Caco-2 (cell line): ENCODE measurements around the gene WNT16. TPM values are rescaled to one million over a fixed set of nuclear protein-coding genes. Genes with fewer than 3 reads are reported as not detected.
A peak's percentile ranks its signal among the peaks of the same experiment; 100 is the strongest.

ENCODE experiments used
- BruUV-seq: library from RNA; stranded (reverse); fragments of 400-500 nt; replicated peaks from 2 replicates; lab custom pipeline; 2021; lab: Mats Ljungman, UMichigan
- CTCF ChIA-PET: fragments of 300-600 bp; sonication (Branson Sonifier 250); formaldehyde crosslinking; loops from one replicate; lab custom pipeline; 2022; ENCODE audit warnings: antibody characterized with exemption; lab: Charles Lee
- POLR2A ChIA-PET: fragments of 300-600 bp; sonication (Branson Sonifier 250); formaldehyde crosslinking; loops from one replicate; lab custom pipeline; 2022; ENCODE audit warnings: antibody characterized with exemption; lab: Charles Lee
- DNase-seq, 2 experiments: peaks; one replicate each; pipeline versions ENCODE4 v3.0.0 to v3.0.0-alpha.2; 2020 to 2022
- H3K27me3 ChIP-seq: replicated peaks from 2 replicates; pipeline ENCODE4 v1.6.0; 2011; ENCODE audit warnings: low read length; ENCODE audit not compliant: control insufficient read depth, insufficient read depth
- H3K36me3 ChIP-seq: 2 replicates; pipeline ENCODE4 v1.5.1; 2011; ENCODE audit warnings: low read length; ENCODE audit not compliant: control insufficient read depth, insufficient read depth
- H3K4me1 ChIP-seq: fragments of 250-450 bp; sonication (Bioruptor Pico); 2 replicates; pipeline ENCODE4 v1.5.1; 2020; ENCODE audit warnings: mild to moderate bottlenecking
- H3K4me3 ChIP-seq: 2 replicates; pipeline ENCODE4 v1.5.1; 2011; ENCODE audit warnings: low read depth, mild to moderate bottlenecking, control low read depth, low read length
- H3K9me3 ChIP-seq: fragments of 250-450 bp; sonication (Bioruptor Pico); 2 replicates; pipeline ENCODE4 v1.5.1; 2020; ENCODE audit warnings: mild to moderate bottlenecking, moderate library complexity
- H3K27ac Mint-ChIP-seq: one replicate; pipeline ENCODE4 v1.8.0; 2022; ENCODE audit warnings: mixed read lengths; ENCODE audit not compliant: unreplicated experiment
- H3K27me3 Mint-ChIP-seq: one replicate; pipeline ENCODE4 v1.8.0; 2022; ENCODE audit warnings: mixed read lengths; ENCODE audit not compliant: insufficient read depth, unreplicated experiment
- H3K36me3 Mint-ChIP-seq: one replicate; pipeline ENCODE4 v1.8.0; 2022; ENCODE audit warnings: mild to moderate bottlenecking, mixed read lengths; ENCODE audit not compliant: insufficient read depth, unreplicated experiment
- H3K4me1 Mint-ChIP-seq: one replicate; pipeline ENCODE4 v1.8.0; 2022; ENCODE audit warnings: low read depth, mixed read lengths; ENCODE audit not compliant: unreplicated experiment
- H3K4me3 Mint-ChIP-seq: one replicate; pipeline ENCODE4 v1.8.0; 2022; ENCODE audit warnings: mild to moderate bottlenecking, moderate library complexity, mixed read lengths; ENCODE audit not compliant: unreplicated experiment
- H3K9me3 Mint-ChIP-seq: one replicate; pipeline ENCODE4 v1.8.0; 2022; ENCODE audit warnings: mixed read lengths; ENCODE audit not compliant: unreplicated experiment
- CTCF ChIP-seq, 2 experiments: fragments of 200-600 bp in 1 of 2; IDR thresholded peaks; 1 replicate in 1 of 2; 2 replicates in 1 of 2; pipeline versions ENCODE4 v1.5.1 to v1.8.0; 2011 to 2022; ENCODE audit warnings: antibody characterized with exemption in 1 of 2, control low read depth in 1 of 2, inconsistent platforms in 1 of 2, low read depth in 1 of 2, low read length in 1 of 2, mild to moderate bottlenecking in 1 of 2, moderate library complexity in 1 of 2; ENCODE audit not compliant: insufficient read depth in 1 of 2, severe bottlenecking in 1 of 2, unreplicated experiment in 1 of 2
- intact Hi-C: fragments of 100-400 bp; cut with micrococcal nuclease; formaldehyde crosslinking; loops from one replicate; pipeline ENCODE4 v1.10.0; 2022; ENCODE audit not compliant: unreplicated experiment
- total RNA-seq: library from RNA; stranded (reverse); gene quantifications from 2 replicates; pipeline ENCODE4 v1.2.3, GENCODE V29; 2022

The WNT16 gene
- total RNA-seq, 1 experiment from 2014 or later = not detected

DNA sequence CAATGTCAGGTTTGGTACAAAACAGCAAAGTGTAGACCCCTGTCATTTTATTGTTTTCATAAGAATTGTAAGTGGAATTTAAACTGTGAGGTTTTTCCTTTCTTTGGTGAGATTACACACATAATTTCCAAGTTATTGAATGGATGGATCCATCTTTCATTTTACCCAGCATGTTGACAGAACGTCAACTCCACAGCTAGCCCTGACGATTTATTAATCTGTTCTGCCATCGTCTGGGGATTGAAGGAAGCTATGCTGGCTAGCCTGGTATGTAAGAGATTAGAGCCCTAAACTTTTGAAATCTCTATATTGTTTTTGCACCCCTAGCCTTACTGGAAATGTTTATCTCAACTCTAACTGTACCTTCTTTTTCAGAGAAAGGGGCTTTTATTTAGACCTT, 8.6 kb downstream of the WNT16 start:
- H3K9me3 ChIP-seq = no peaks in the 10 kb centered on the region
- no peaks in the 10 kb centered on the region for H3K36me3 ChIP-seq
- DNase-seq = no peak
- Mint-ChIP-seq H3K4me3 (no peak overlapping the region), H3K27me3 (peaks cover 3% of the 10 kb centered on the region), H3K4me1 (no peaks in the 10 kb centered on the region), H3K27ac (no peak overlapping the region), H3K36me3 (no peaks in the 10 kb centered on the region), H3K9me3 (no peaks in the 10 kb centered on the region)
- H3K4me1 ChIP-seq = no peaks in the 10 kb centered on the region
- POLR2A ChIA-PET = no interaction called here
- no TSS peak for BruUV-seq
- no peaks in the 10 kb centered on the region; the same call in 1 of the 2 replicates for H3K27me3 ChIP-seq
- intact Hi-C loops = no loop called here
- no peak overlapping the region for H3K4me3 ChIP-seq
- peak in 1 of 2 experiments; percentile 2 for TF ChIP-seq CTCF (IDR thresholded peaks at IDR 0.05; ENCODE audit: insufficient read depth in 1 of 2, low read depth in 1 of 2, low read length in 1 of 2, severe bottlenecking in 1 of 2, unreplicated experiment in 1 of 2)
- CTCF ChIA-PET = interaction anchor here (1.5 kb wide), 1 partner anchor 657 kb away, joined by 3 read pairs; no protein-coding TSS in a partner anchor

DNA sequence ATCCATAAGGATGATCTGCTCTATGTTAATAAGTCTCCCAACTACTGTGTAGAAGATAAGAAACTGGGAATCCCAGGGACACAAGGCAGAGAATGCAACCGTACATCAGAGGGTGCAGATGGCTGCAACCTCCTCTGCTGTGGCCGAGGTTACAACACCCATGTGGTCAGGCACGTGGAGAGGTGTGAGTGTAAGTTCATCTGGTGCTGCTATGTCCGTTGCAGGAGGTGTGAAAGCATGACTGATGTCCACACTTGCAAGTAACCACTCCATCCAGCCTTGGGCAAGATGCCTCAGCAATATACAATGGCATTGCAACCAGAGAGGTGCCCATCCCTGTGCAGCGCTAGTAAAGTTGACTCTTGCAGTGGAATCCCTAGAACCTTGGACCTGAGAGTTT, 10.3 kb downstream of the WNT16 start:
- Mint-ChIP-seq H3K36me3 (no peaks in the 10 kb centered on the region), H3K9me3 (no peaks in the 10 kb centered on the region), H3K27ac (no peak overlapping the region), H3K4me1 (no peaks in the 10 kb centered on the region), H3K27me3 (peaks cover 3% of the 10 kb centered on the region), H3K4me3 (no peak overlapping the region)
- CTCF ChIA-PET = no interaction called here
- intact Hi-C loops = no loop called here
- no TSS peak for BruUV-seq
- H3K27me3 ChIP-seq = no peaks in the 10 kb centered on the region; the same call in 1 of the 2 replicates
- no peaks in the 10 kb centered on the region for H3K9me3 ChIP-seq
- H3K36me3 ChIP-seq = no peaks in the 10 kb centered on the region
- POLR2A ChIA-PET = no interaction called here
- no peaks in the 10 kb centered on the region for H3K4me1 ChIP-seq
- H3K4me3 ChIP-seq = no peak overlapping the region
- DNase-seq = no peak
- no peak for TF ChIP-seq CTCF (IDR thresholded peaks at IDR 0.05; ENCODE audit: insufficient read depth in 1 of 2, low read depth in 1 of 2, low read length in 1 of 2, severe bottlenecking in 1 of 2, unreplicated experiment in 1 of 2)

DNA sequence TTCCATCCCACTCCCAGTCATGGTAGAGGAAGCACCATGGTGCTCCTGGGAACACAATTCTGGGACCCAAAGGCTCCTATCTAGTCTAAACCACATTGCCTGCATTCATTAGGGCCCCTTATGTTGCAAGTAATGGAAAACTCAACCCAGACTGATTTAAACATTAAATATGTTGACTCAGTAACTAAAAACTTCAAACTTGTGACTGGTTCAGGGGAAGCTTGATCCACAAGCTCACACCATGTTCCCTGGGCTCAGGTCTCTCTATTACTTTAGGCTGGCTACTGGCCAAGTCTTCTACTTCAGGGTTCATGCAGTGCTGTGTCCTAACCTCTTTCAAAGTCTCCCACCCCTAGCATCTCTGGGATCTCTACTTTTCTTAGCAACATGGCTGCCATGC, 13.1 kb downstream of the WNT16 start:
- Histone ChIP-seq H3K4me3 (no peak overlapping the region), H3K27me3 (no peaks in the 10 kb centered on the region), H3K9me3 (no peaks in the 10 kb centered on the region), H3K4me1 (no peaks in the 10 kb centered on the region), H3K36me3 (no peaks in the 10 kb centered on the region)
- TF ChIP-seq CTCF (IDR thresholded peaks at IDR 0.05; ENCODE audit: insufficient read depth in 1 of 2, low read depth in 1 of 2, low read length in 1 of 2, severe bottlenecking in 1 of 2, unreplicated experiment in 1 of 2) = no peak
- Mint-ChIP-seq H3K27me3 (no peaks in the 10 kb centered on the region), H3K36me3 (no peaks in the 10 kb centered on the region), H3K4me3 (no peak overlapping the region), H3K4me1 (no peaks in the 10 kb centered on the region), H3K27ac (no peak overlapping the region), H3K9me3 (no peaks in the 10 kb centered on the region)
- CTCF ChIA-PET = no interaction called here
- no TSS peak for BruUV-seq
- no peak for DNase-seq
- POLR2A ChIA-PET = no interaction called here
- intact Hi-C loops = no loop called here
